ENCODE results near the gene MAL. TPM values are rescaled to one million over a fixed set of nuclear protein-coding genes. Genes with fewer than 3 reads are reported as not detected.

MAL gene
- total RNA-seq, 1 donor from 2014 or later = not detected

DNA sequence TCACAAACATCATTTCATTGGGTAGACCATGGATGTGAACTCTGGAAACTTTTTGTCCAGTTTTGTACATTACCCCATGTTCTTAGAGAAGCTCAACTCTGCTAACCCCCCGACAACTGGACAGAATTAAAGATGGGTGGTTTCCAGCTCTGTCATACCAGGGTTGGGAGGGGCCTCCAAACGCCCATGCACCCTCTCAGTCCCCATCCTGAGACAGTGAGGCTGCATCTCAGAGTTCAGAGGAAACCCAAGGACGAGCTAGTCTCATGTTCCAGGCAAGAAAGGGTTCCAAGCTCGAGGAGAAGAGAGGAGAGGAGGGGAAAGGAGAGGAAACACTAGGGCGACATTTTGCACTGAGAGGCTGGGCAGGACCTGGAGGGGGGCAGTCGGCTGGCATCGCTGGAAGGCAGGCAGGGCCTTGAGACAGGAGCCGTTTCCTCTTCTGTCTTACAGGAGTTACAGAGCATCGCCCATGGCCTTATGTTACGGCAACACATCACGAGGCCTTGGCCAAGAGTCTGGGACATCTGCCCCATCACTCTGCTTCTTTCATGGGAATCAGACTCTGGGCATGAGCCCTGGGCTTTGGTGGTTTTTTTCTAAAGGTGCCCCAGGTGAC lies 16.4 kb downstream of the MAL start:
- peak; percentile 66 for DNase-seq (ENCODE audit: low spot score)
- no peak overlapping the region for H3K4me3 Mint-ChIP-seq (ENCODE audit: unreplicated experiment)
- H3K27ac Mint-ChIP-seq (ENCODE audit: unreplicated experiment) = no peak overlapping the region
- H3K9me3 Mint-ChIP-seq (ENCODE audit: low read depth) = no peaks in the 10 kb centered on the region
- H3K36me3 Mint-ChIP-seq (ENCODE audit: low read depth) = no peaks in the 10 kb centered on the region
- TF ChIP-seq, protein P1, sequence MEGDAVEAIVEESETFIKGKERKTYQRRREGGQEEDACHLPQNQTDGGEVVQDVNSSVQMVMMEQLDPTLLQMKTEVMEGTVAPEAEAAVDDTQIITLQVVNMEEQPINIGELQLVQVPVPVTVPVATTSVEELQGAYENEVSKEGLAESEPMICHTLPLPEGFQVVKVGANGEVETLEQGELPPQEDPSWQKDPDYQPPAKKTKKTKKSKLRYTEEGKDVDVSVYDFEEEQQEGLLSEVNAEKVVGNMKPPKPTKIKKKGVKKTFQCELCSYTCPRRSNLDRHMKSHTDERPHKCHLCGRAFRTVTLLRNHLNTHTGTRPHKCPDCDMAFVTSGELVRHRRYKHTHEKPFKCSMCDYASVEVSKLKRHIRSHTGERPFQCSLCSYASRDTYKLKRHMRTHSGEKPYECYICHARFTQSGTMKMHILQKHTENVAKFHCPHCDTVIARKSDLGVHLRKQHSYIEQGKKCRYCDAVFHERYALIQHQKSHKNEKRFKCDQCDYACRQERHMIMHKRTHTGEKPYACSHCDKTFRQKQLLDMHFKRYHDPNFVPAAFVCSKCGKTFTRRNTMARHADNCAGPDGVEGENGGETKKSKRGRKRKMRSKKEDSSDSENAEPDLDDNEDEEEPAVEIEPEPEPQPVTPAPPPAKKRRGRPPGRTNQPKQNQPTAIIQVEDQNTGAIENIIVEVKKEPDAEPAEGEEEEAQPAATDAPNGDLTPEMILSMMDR (IDR thresholded peaks at IDR 0.05) = no peak
- H3K4me1 Mint-ChIP-seq (ENCODE audit: low read depth) = peaks cover 9% of the 10 kb centered on the region
- H3K27me3 Mint-ChIP-seq (ENCODE audit: low read depth) = peaks cover 22% of the 10 kb centered on the region

DNA sequence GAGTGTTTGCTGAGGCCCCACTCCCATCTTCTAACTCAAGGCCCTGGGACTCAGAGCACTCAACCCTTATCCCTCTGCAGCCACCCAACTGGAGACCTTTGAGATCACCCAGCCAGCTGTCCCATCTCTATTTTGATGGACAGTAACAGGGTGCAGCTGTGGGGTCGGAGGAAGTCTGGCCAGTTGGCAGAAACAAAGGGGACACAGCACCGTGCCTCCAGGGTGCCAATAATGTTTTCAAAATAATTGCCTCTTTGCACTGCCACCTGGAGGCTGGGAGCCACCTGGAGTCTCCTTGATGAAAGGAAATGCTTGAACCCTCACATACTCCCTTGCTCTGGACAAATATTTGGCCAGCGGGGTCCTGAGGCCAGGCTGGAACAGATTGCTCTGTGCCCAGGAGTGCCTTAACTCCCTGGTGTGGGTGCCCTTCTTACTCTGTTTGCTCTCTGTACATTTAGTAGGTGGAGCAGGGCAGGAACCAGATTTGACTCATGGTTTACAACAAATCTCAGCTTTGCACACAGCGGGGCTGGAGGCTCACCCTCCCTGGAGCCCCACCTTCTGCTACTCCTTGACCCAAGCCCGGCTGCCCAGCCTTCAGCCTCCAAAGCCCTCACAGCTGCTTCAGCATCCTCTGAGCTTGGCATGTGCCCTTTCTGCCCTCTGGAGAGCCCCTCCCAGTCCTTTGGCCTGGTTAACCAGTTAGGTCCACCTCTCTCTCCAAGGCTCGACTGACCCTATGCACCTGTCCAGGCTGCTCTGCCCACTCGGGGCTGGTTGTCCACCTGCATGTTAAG lies 17.2 kb downstream of the MAL start:
- no peaks in the 10 kb centered on the region for H3K9me3 Mint-ChIP-seq (ENCODE audit: low read depth)
- peak; percentile 75 for DNase-seq (ENCODE audit: low spot score)
- H3K27ac Mint-ChIP-seq (ENCODE audit: unreplicated experiment) = no peak overlapping the region
- TF ChIP-seq, protein P1 (IDR thresholded peaks at IDR 0.05) = no peak
- no peaks in the 10 kb centered on the region for H3K36me3 Mint-ChIP-seq (ENCODE audit: low read depth)
- H3K4me1 Mint-ChIP-seq (ENCODE audit: low read depth) = peaks cover 9% of the 10 kb centered on the region
- H3K4me3 Mint-ChIP-seq (ENCODE audit: unreplicated experiment) = no peak overlapping the region
- H3K27me3 Mint-ChIP-seq (ENCODE audit: low read depth) = peaks cover 22% of the 10 kb centered on the region

DNA sequence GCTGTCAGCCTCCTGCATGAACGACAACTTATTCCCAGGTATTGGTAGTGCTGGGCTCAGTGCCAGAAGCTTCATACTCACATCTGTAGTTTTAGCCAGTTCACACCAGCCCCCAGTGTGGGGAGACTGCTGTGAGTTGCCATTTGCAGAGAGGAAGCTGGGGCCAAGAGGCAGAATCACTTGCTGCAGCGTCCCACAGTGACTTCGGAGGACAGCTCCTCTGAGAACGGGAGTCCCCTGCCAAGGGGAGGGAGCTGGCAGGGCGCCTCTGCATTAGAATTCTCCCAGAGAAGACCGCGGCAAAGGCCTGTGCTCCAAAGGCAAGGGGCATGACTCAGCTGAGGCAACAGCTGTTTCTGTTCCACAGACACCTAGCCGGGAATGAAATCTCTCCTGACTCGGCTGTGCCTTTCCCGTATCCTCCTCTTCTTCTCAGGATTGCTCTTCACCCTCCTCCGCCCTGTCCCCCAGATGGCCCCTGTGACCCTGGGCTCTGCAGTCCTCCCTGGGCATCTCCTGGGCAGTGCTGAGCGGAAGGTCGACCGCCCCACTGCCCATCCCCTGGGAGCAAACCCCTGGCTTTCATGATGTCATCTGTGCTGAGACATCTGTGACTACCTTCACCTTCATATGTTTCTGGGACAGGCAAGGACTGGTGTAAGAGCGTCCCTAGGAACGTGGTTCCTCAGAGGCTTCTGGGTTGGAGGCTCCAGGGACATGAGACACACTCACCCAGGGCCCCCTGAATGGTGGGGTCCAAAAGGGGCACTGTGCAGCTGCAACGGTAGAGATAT lies 18.0 kb downstream of the MAL start:
- TF ChIP-seq, protein P1 (IDR thresholded peaks at IDR 0.05) = no peak

DNA sequence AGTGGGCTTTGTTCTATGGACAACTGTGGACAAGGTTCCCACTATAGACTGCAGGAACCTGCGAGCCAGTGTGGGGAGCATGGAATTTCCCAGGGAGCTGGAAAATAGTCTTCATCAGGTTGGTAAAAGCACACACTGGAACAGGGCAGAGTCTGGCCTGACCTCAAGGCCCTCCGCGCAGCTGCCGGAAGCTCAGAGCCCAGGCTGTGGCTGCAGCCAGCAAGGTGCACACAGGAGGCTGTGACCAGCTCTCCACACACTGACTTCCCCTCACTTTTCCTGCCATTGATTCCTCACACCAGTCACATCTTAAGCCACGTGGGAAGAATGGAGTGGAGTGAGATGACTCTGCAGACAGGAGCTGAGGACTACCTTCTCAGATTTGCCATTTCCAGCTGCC lies 19.1 kb downstream of the MAL start:
- Mint-ChIP-seq H3K27me3 (ENCODE audit: low read depth) (peaks cover 18% of the 10 kb centered on the region), H3K9me3 (ENCODE audit: low read depth) (no peaks in the 10 kb centered on the region), H3K4me1 (ENCODE audit: low read depth) (peaks cover 9% of the 10 kb centered on the region), H3K36me3 (ENCODE audit: low read depth) (no peaks in the 10 kb centered on the region), H3K4me3 (ENCODE audit: unreplicated experiment) (no peak overlapping the region), H3K27ac (ENCODE audit: unreplicated experiment) (no peak overlapping the region)
- DNase-seq (ENCODE audit: low spot score) = no peak
- TF ChIP-seq, protein P1 (IDR thresholded peaks at IDR 0.05) = no peak

More for the DNA sequence above, 18.0 kb downstream of the MAL start:
- no peaks in the 10 kb centered on the region for H3K36me3 Mint-ChIP-seq (ENCODE audit: low read depth)
- DNase-seq (ENCODE audit: low spot score) = peak; percentile 59
- H3K4me3 Mint-ChIP-seq (ENCODE audit: unreplicated experiment) = peak overlapping the region; percentile 21
- H3K27ac Mint-ChIP-seq (ENCODE audit: unreplicated experiment) = no peak overlapping the region
- peaks cover 9% of the 10 kb centered on the region for H3K4me1 Mint-ChIP-seq (ENCODE audit: low read depth)
- H3K27me3 Mint-ChIP-seq (ENCODE audit: low read depth) = peaks cover 22% of the 10 kb centered on the region
- H3K9me3 Mint-ChIP-seq (ENCODE audit: low read depth) = no peaks in the 10 kb centered on the region

Measured in chondrocyte (in vitro differentiated cells).